Transverse colon (tissue), 4 donors: Measurements from ENCODE around the gene FBXO31.

Source experiments
- EP300 ChIP-seq: sonication (generic); formaldehyde crosslinking; IDR thresholded peaks from one replicate; pipeline ENCODE4 v1.6.1; 2017; ENCODE audit warnings: antibody characterized with exemption, low read depth
- POLR2A ChIP-seq: fragments of 450-650 bp; IDR thresholded peaks from one replicate; pipeline ENCODE4 v1.6.1; 2016; ENCODE audit warnings: antibody characterized with exemption, mild to moderate bottlenecking, moderate library complexity
- POLR2AphosphoS5 ChIP-seq, 3 donors: sonication (generic); formaldehyde crosslinking; IDR thresholded peaks; one replicate each; pipeline ENCODE4 v1.6.1; 2016; ENCODE audit warnings: antibody characterized with exemption in 3 of 3
- TF ChIP-seq, protein P1 (sequence below), 5 experiments: fragments of 200-600 bp in 3 of 5; fragments of 450-650 bp in 2 of 5; sonication (generic) in 3 of 5; IDR thresholded peaks; 1 replicate in 2 of 5; 2 replicates in 3 of 5; pipeline ENCODE4 v1.5.1; 2016 to 2017; ENCODE audit warnings: antibody characterized with exemption in 5 of 5, inconsistent platforms in 3 of 5, mild to moderate bottlenecking in 2 of 5, moderate library complexity in 1 of 5

DNA sequence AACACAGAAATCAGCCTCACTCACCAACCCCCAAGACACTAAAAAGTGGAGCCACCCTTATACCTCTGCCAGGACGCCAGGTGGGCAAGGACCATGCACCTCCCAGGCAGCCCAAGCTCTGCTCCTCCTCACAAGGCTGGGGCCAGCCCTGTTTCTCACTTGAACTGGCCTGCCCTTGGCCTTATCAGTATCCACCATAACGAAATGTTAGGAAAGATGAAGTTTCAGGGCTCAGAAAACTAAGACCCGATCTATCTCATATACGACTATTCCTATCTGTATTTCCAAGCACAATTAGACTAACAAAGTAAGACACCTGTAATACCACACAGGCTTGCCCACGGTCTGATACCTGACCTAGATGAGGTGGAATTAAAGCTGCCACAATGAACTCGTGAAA is 6.9 kb downstream of the FBXO31 start:
- TF ChIP-seq POLR2AphosphoS5 (IDR thresholded peaks at IDR 0.05) (no peak), EP300 (no peak), POLR2A (no peak)
- TF ChIP-seq, protein P1, sequence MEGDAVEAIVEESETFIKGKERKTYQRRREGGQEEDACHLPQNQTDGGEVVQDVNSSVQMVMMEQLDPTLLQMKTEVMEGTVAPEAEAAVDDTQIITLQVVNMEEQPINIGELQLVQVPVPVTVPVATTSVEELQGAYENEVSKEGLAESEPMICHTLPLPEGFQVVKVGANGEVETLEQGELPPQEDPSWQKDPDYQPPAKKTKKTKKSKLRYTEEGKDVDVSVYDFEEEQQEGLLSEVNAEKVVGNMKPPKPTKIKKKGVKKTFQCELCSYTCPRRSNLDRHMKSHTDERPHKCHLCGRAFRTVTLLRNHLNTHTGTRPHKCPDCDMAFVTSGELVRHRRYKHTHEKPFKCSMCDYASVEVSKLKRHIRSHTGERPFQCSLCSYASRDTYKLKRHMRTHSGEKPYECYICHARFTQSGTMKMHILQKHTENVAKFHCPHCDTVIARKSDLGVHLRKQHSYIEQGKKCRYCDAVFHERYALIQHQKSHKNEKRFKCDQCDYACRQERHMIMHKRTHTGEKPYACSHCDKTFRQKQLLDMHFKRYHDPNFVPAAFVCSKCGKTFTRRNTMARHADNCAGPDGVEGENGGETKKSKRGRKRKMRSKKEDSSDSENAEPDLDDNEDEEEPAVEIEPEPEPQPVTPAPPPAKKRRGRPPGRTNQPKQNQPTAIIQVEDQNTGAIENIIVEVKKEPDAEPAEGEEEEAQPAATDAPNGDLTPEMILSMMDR (IDR thresholded peaks at IDR 0.05), result no peak
